Measurements from ENCODE around the gene TSC22D3.
A peak's percentile ranks its signal among the peaks of the same experiment; 100 is the strongest.

The TSC22D3 gene

DNA sequence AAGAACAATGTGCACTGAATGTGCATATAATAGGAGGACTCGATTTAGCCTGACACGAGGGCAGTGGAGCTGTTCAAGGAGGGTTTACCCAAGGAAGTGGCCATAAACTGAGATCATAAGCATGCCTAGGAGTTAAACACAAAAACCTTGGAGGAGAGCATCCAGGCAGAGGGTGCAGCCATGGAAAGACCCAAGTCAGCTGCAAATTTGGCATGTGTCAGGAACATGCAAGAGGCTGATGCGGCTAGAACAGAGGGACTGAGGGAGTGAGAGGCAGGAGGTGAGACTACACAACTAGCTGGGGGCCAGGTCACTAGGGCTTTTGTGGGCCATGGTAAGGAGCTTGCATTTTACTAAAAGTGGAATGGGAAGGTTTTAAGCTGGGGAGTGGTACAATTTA, 91.7 kb downstream of the TSC22D3 start:
- in situ Hi-C loops (cut with HindIII; ENCODE audit: low pct_ligation_motif_present, low sequenced_read_pairs) = no loop called here
- Histone ChIP-seq H3K4me3 (ENCODE audit: low read depth, low read length) (no peak overlapping the region), H3K27ac (no peak overlapping the region), H3K27me3 (replicated peaks) (no peaks in the 10 kb centered on the region), H3K36me3 (replicated peaks) (no peaks in the 10 kb centered on the region)
- DNase-seq = no peak
- TF ChIP-seq, protein P1, sequence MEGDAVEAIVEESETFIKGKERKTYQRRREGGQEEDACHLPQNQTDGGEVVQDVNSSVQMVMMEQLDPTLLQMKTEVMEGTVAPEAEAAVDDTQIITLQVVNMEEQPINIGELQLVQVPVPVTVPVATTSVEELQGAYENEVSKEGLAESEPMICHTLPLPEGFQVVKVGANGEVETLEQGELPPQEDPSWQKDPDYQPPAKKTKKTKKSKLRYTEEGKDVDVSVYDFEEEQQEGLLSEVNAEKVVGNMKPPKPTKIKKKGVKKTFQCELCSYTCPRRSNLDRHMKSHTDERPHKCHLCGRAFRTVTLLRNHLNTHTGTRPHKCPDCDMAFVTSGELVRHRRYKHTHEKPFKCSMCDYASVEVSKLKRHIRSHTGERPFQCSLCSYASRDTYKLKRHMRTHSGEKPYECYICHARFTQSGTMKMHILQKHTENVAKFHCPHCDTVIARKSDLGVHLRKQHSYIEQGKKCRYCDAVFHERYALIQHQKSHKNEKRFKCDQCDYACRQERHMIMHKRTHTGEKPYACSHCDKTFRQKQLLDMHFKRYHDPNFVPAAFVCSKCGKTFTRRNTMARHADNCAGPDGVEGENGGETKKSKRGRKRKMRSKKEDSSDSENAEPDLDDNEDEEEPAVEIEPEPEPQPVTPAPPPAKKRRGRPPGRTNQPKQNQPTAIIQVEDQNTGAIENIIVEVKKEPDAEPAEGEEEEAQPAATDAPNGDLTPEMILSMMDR (IDR thresholded peaks at IDR 0.05; ENCODE audit: low read depth, low read length, missing control alignments) = no peak

DNA sequence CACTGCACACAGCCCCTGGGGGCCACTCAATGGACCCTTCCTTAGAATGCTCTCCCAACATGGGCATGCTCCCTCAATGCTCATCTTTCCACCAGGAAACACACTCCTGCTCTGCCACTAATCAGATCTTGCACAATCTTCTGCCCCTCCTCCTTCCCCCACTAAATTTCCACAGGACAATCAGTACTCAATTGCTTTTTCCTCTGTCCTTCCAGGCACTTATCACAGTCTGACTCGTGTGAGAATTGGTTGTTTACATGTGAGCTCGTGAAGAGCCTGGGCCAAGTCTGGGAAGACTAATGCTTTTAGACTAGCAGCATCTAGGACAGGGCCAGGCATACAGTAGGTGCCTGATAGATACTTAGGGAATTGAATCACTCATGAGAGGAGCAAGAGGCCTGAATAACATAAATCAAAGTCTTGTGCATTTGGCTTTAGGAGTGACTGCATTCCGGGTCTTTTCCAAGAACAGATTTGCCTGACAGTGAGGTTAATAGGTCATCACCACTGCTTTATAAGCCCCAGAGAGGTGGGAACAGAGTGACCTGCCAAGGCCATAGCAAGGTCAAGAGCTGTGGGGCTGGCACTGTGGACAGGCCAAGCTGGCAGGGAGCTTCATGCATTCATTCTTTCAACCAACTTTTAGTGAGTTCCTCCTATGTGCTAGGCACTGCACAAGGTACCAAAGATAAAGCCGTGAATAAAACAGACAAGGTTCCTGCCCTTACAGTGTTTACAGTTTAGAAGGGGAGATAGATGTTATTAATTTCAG, 92.3 kb downstream of the TSC22D3 start:
- no peaks in the 10 kb centered on the region for H3K27me3 ChIP-seq (replicated peaks)
- in situ Hi-C loops (cut with HindIII; ENCODE audit: low pct_ligation_motif_present, low sequenced_read_pairs) = no loop called here
- no peak overlapping the region for H3K4me3 ChIP-seq (ENCODE audit: low read depth, low read length)
- DNase-seq = no peak
- no peaks in the 10 kb centered on the region for H3K36me3 ChIP-seq (replicated peaks)
- TF ChIP-seq, protein P1 (IDR thresholded peaks at IDR 0.05; ENCODE audit: low read depth, low read length, missing control alignments) = no peak
- H3K27ac ChIP-seq = no peak overlapping the region

DNA sequence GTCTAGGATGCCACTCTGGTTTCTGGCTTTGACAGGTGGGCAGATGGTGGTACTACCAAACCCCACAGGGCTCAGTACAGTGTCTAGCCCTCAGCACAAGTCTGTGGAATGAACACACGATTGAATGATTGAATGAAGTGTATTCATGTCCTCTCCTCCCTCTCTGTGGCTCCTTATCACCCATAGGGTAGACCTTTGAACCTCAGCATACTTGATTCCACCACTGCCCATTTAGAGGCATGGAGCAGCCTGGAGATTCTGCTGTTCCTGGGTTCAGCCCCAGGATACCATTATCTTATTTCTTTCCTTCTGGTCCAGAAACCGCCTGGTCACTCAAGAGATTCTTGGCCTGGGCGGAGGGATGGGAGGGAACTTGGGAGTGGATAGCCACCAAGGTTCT, 93.3 kb downstream of the TSC22D3 start:
- no peak overlapping the region for H3K27ac ChIP-seq
- H3K27me3 ChIP-seq (replicated peaks) = no peaks in the 10 kb centered on the region
- H3K4me3 ChIP-seq (ENCODE audit: low read depth, low read length) = no peak overlapping the region
- TF ChIP-seq, protein P1 (IDR thresholded peaks at IDR 0.05; ENCODE audit: low read depth, low read length, missing control alignments) = no peak
- no peaks in the 10 kb centered on the region for H3K36me3 ChIP-seq (replicated peaks)
- DNase-seq = no peak
- in situ Hi-C loops (cut with HindIII; ENCODE audit: low pct_ligation_motif_present, low sequenced_read_pairs) = no loop called here

DNA sequence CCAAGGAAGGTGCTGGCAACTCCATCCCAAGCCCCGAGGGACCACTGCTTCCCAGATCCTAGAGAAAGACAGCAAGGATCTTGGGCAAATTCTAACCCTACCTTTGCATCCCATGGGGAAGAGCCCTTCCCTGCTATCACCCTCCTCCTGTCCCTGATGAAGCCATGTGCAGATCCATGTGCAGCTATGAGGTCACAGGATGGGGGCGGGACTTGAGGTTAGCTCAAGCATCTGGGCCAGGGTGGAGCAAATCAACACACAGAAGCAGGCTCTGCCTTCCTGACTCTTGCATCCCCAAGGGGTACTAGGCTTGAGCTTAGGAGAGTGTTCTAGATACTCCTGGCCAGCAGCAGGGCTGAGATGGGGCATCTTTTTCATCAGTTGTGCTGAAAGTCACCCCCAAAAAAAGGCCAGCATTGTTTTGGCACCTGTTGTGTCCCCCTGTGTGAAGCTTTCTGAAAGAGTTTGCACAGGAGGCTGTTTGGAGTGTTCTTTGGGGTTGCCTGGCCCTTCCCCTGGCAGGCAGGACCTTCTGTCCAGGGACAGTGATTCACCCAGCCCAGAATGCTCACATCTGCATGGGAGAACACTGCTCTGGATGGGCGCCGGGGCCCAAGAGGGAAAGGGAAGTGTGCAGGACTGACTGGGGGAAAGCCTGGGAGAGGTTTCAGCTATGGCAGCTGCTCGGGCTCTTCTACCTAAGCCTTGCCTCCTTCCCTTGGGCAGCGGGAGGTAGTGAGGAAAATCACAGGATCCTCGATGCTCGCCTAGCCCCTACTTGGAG, 96.4 kb downstream of the TSC22D3 start:
- H3K36me3 ChIP-seq (replicated peaks) = no peaks in the 10 kb centered on the region
- DNase-seq = peak; percentile 78
- no peaks in the 10 kb centered on the region for H3K27me3 ChIP-seq (replicated peaks)
- no peak overlapping the region for H3K4me3 ChIP-seq (ENCODE audit: low read depth, low read length)
- in situ Hi-C loops (cut with HindIII; ENCODE audit: low pct_ligation_motif_present, low sequenced_read_pairs) = no loop called here
- TF ChIP-seq, protein P1 (IDR thresholded peaks at IDR 0.05; ENCODE audit: low read depth, low read length, missing control alignments) = no peak
- H3K27ac ChIP-seq = peak overlapping the region; percentile 99

DNA sequence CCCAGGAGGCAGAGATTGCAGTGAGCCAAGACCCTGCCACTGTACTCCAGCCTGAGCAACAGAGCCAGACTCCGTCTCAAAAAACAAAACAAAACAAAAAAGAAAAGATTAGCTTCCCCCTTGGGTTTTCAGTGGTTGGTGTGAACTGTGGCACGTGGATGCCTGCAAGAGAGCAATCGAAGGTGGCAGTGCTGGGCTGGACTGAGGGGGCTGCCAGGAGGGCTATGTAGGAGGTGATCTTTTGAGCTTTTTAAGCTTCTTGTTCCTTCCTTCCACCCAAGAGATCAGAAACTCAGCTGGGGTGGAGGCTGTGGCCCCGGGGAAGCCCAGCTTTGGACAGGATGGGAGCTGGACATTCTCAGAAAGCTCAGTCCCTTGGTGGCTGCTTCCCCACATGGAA, 97.7 kb downstream of the TSC22D3 start:
- DNase-seq = no peak
- in situ Hi-C loops (cut with HindIII; ENCODE audit: low pct_ligation_motif_present, low sequenced_read_pairs) = no loop called here
- H3K27me3 ChIP-seq (replicated peaks) = no peaks in the 10 kb centered on the region
- peak overlapping the region; percentile 99 for H3K27ac ChIP-seq
- TF ChIP-seq, protein P1 (IDR thresholded peaks at IDR 0.05; ENCODE audit: low read depth, low read length, missing control alignments) = no peak
- H3K4me3 ChIP-seq (ENCODE audit: low read depth, low read length) = no peak overlapping the region
- no peaks in the 10 kb centered on the region for H3K36me3 ChIP-seq (replicated peaks)

Data from brain microvascular endothelial cell (primary cell).